Stomach (tissue), 9 donors: ENCODE measurements around the gene C18orf54. TPM values are rescaled to one million over a fixed set of nuclear protein-coding genes. Genes with fewer than 3 reads are reported as not detected.

Experiments used
- DNase-seq, 2 donors: peaks; one replicate each; pipeline versions ENCODE4 v3.0.0 to v3.0.0-alpha.2; 2013 to 2019
- H3K27ac ChIP-seq, 5 donors: fragments of 200-600 bp in 4 of 5; sonication (generic) in 4 of 5; one replicate each; pipeline ENCODE4 v1.5.1; 2013 to 2019; ENCODE audit warnings: mild to moderate bottlenecking in 1 of 5, moderate library complexity in 1 of 5
- H3K27me3 ChIP-seq, 3 donors: fragments of 200-600 bp; sonication (generic); one replicate each; pipeline ENCODE4 v1.5.1; 2017 to 2019; ENCODE audit warnings: mixed run types in 1 of 3
- H3K36me3 ChIP-seq, 4 donors: fragments of 200-600 bp; sonication (generic); 1 replicate in 3 of 4; 2 replicates in 1 of 4; pipeline ENCODE4 v1.5.1; 2016 to 2019
- H3K4me1 ChIP-seq, 4 donors: fragments of 200-600 bp; sonication (generic); one replicate each; pipeline ENCODE4 v1.5.1; 2016 to 2019
- H3K4me3 ChIP-seq, 4 donors: fragments of 200-600 bp; sonication (generic) in 3 of 4; one replicate each; pipeline ENCODE4 v1.5.1; 2016 to 2019; ENCODE audit warnings: mild to moderate bottlenecking in 1 of 4
- H3K9me3 ChIP-seq, 4 donors: fragments of 200-600 bp; sonication (generic); one replicate each; pipeline ENCODE4 v1.5.1; 2016 to 2019
- EP300 ChIP-seq: sonication (generic); formaldehyde crosslinking; IDR thresholded peaks from one replicate; pipeline ENCODE4 v1.6.1; 2017; ENCODE audit warnings: antibody characterized with exemption
- POLR2A ChIP-seq, 4 donors: fragments of 450-650 bp; IDR thresholded peaks; one replicate each; pipeline ENCODE4 v1.6.1; 2016; ENCODE audit warnings: antibody characterized with exemption in 4 of 4, control low read depth in 2 of 4, mild to moderate bottlenecking in 1 of 4, moderate library complexity in 1 of 4
- POLR2AphosphoS5 ChIP-seq, 3 donors: sonication (generic); formaldehyde crosslinking; IDR thresholded peaks; one replicate each; pipeline ENCODE4 v1.6.1; 2016; ENCODE audit warnings: antibody characterized with exemption in 3 of 3
- WGBS, 5 donors: extraction: QIAGEN DNeasy Blood & Tissue Kit in 3 of 5; methylation state at CpG; one replicate each; pipeline versions ENCODE4 v1.1.5 to v1.1.7; 2013 to 2018; 5-methylcytosine and 5-hydroxymethylcytosine counted together
- intact Hi-C: fragments of 100-400 bp; cut with DNase I; formaldehyde crosslinking; loops from one replicate; pipeline ENCODE4 v1.15.1; 2023; ENCODE audit warnings: low total_unique reads
- polyA plus RNA-seq, 3 donors: library from polyadenylated mRNA; stranded (reverse); fragments of 200-250 nt; gene quantifications; one replicate each; pipeline ENCODE4 v1.2.3, GENCODE V29; 2013
- total RNA-seq, 5 donors: library from RNA; depleted of rRNA; stranded (reverse); fragments of >200 nt; gene quantifications; one replicate each; pipeline versions ENCODE4 v1.1.0 to v1.2.3, GENCODE V29; 2014 to 2016
- TF ChIP-seq, protein P1 (sequence below), 7 experiments: fragments of 450-650 bp in 4 of 7; fragments of 200-600 bp in 3 of 7; sonication (generic) in 3 of 7; IDR thresholded peaks; one replicate each; pipeline ENCODE4 v1.5.1; 2016 to 2019; ENCODE audit warnings: antibody characterized with exemption in 7 of 7, control low read depth in 2 of 7, mild to moderate bottlenecking in 1 of 7
- donor health status: healthy with polysubstance abuse.
- donor health status: Bipolar disorder and iron deficiency.
- donor health status: healthy.

The C18orf54 gene
- total and polyA plus RNA-seq, 8 donors, result 0.68 to 4.0 (median 0.89) TPM; not detected in 3

GRCh38 chr18:54327818-54328217 lies 29.9 kb upstream of the C18orf54 start:
- Histone ChIP-seq H3K27me3 (no peaks in the 10 kb centered on the region), H3K27ac (no peak overlapping the region), H3K36me3 (no peaks in the 10 kb centered on the region), H3K4me3 (no peak overlapping the region), H3K9me3 (no peaks in the 10 kb centered on the region), H3K4me1 (no peaks in the 10 kb centered on the region)
- TF ChIP-seq POLR2A (IDR thresholded peaks at IDR 0.05) (no peak), POLR2AphosphoS5 (IDR thresholded peaks at IDR 0.05) (no peak), EP300 (no peak)
- TF ChIP-seq, protein P1, sequence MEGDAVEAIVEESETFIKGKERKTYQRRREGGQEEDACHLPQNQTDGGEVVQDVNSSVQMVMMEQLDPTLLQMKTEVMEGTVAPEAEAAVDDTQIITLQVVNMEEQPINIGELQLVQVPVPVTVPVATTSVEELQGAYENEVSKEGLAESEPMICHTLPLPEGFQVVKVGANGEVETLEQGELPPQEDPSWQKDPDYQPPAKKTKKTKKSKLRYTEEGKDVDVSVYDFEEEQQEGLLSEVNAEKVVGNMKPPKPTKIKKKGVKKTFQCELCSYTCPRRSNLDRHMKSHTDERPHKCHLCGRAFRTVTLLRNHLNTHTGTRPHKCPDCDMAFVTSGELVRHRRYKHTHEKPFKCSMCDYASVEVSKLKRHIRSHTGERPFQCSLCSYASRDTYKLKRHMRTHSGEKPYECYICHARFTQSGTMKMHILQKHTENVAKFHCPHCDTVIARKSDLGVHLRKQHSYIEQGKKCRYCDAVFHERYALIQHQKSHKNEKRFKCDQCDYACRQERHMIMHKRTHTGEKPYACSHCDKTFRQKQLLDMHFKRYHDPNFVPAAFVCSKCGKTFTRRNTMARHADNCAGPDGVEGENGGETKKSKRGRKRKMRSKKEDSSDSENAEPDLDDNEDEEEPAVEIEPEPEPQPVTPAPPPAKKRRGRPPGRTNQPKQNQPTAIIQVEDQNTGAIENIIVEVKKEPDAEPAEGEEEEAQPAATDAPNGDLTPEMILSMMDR (IDR thresholded peaks at IDR 0.05), result no peak
- DNase-seq, result no peak
- WGBS, 5 donors, result 82 to 89% (median 84%) methylated on average over 4 of the region's 4 CpGs
- intact Hi-C loops, result no loop called here

GRCh38 chr18:54329787-54330186 lies 27.9 kb upstream of the C18orf54 start:
- Histone ChIP-seq H3K4me3 (no peak overlapping the region), H3K36me3 (no peaks in the 10 kb centered on the region), H3K27ac (no peak overlapping the region), H3K4me1 (no peaks in the 10 kb centered on the region), H3K9me3 (no peaks in the 10 kb centered on the region), H3K27me3 (no peaks in the 10 kb centered on the region)
- intact Hi-C loops, result no loop called here
- TF ChIP-seq POLR2A (IDR thresholded peaks at IDR 0.05), result no peak
- no peak for TF ChIP-seq EP300
- TF ChIP-seq, protein P1 (IDR thresholded peaks at IDR 0.05), result no peak
- no peak for TF ChIP-seq POLR2AphosphoS5 (IDR thresholded peaks at IDR 0.05)
- no peak for DNase-seq

- TF ChIP-seq POLR2AphosphoS5 (IDR thresholded peaks at IDR 0.05) (no peak), EP300 (no peak)
- no peaks in the 10 kb centered on the region for H3K4me1 ChIP-seq
- no peak overlapping the region for H3K4me3 ChIP-seq
- H3K36me3 ChIP-seq, result no peaks in the 10 kb centered on the region
- H3K27ac ChIP-seq, result no peak overlapping the region
- no peaks in the 10 kb centered on the region for H3K9me3 ChIP-seq
- no peak for DNase-seq
- no peaks in the 10 kb centered on the region for H3K27me3 ChIP-seq
- WGBS, 5 donors, result 70 to 77% (median 71%) methylated on average over 6 of the region's 6 CpGs
- intact Hi-C loops, result no loop called here
Measured at GRCh38 chr18:54330768-54331548, 26.7 kb upstream of the C18orf54 start.

GRCh38 chr18:54335638-54336173 lies 22.0 kb upstream of the C18orf54 start:
- Histone ChIP-seq H3K9me3 (no peaks in the 10 kb centered on the region), H3K27ac (no peak overlapping the region), H3K36me3 (no peaks in the 10 kb centered on the region), H3K27me3 (no peaks in the 10 kb centered on the region), H3K4me1 (no peaks in the 10 kb centered on the region), H3K4me3 (no peak overlapping the region)
- no peak for DNase-seq
- WGBS, 5 donors, result 77 to 96% (median 93%) methylated on average over 2 of the region's 2 CpGs
- intact Hi-C loops, result no loop called here
- TF ChIP-seq, protein P1 (IDR thresholded peaks at IDR 0.05), result no peak
- no peak for TF ChIP-seq POLR2AphosphoS5 (IDR thresholded peaks at IDR 0.05)
- no peak for TF ChIP-seq EP300
- no peak for TF ChIP-seq POLR2A (IDR thresholded peaks at IDR 0.05)

DNA sequence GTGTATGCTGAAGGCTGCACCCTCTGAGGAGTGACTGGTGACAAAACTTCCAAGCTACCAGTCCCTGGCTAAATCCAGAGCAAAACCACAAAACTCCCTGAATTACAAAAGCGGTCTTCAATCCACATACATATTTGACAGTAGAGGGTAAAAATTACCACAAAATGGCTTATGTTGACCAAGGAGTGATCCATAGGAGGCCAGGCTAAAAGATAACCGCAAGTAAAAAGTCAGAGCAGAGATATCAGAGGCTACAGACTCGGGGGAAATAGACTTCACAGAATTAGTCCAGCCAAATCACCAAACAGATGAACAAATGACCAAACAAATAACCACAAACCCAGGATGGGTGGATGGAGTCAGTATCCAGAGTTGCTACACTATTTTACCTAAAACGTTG lies 19.5 kb upstream of the C18orf54 start:
- no peak overlapping the region for H3K4me3 ChIP-seq
- no peak overlapping the region for H3K27ac ChIP-seq
- H3K36me3 ChIP-seq, result no peaks in the 10 kb centered on the region
- WGBS, 5 donors, result 82 to 90% (median 87%) methylated on average over 4 of the region's 4 CpGs
- intact Hi-C loops, result no loop called here
- H3K4me1 ChIP-seq, result no peaks in the 10 kb centered on the region
- DNase-seq, result no peak
- H3K9me3 ChIP-seq, result peaks cover 0 to 6% (median 2%) of the 10 kb centered on the region in 4 donors
- no peaks in the 10 kb centered on the region for H3K27me3 ChIP-seq
- no peak for TF ChIP-seq POLR2A (IDR thresholded peaks at IDR 0.05)
- TF ChIP-seq, protein P1 (IDR thresholded peaks at IDR 0.05), result no peak
- no peak for TF ChIP-seq EP300
- TF ChIP-seq POLR2AphosphoS5 (IDR thresholded peaks at IDR 0.05), result no peak
